ENCODE data around the gene SIRT2.

The SIRT2 gene

DNA sequence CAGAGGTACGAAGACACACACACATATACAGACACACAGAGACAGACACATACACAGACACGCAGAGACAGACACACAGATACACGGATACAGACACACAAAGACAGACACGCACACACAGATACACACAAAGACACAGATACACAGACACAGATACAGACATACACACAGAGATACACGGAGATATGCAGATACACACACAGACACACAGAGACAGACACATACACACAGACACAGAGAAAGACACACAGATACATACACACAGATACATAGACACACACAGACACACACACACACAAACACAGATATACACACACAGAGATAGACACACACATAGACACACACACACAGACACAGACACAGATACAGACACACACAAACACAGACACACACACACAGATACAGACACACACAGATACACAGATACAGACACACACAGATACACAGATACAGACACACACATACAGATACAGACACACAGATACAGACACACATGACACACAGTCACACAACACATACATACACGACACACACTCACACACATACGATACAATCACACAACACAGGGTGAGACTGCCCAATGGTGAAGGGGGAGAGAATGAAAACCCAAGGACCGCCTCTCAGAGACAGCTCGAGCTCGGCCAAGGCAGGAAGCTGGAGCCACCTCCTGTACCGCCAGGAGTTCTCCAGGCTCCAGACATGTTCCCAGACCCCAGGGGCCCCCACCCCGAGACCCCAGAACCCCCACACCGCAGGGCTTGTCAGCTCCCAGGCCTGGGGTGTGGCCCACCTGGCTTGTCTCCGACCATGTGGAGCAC is 21.4 kb upstream of the SIRT2 start:
- no peak for DNase-seq (ENCODE audit: low spot score)

DNA sequence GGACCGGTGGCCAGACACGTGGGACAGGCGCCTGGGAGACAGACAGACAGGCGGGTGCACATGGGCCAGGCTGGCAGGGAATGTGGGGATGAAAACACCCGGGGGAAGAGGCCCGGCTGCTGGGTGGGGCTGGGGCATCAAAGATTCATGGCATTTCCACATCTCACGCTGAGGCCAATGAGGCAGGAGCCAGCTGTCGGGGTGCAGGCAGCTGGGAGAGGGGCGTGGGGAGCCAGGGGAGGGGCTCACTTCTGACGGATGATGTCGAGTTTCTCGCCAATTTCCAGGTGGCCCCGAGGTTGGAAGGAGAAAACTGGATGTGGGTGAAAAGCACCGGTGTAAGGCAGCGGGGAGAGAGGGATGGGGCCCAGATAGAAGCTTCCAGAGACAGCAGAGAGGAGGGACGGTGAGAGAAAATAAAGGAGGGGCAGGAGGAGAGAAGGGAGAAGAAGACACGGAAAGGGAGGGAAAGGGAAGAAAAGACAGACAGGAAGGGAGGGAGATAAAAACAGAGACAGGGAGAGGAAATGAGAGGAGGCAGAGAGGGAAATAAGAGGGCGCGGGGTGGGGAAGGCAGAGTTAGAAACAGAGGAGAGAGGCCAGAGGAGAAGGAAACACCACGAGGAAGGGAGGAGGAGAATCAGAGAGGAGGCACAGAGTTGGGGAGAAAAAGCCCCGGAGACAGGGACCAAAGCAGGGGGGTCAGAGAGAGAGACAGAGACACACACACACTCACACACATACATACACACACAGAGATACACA is 20.6 kb upstream of the SIRT2 start:
- no peak for DNase-seq (ENCODE audit: low spot score)

DNA sequence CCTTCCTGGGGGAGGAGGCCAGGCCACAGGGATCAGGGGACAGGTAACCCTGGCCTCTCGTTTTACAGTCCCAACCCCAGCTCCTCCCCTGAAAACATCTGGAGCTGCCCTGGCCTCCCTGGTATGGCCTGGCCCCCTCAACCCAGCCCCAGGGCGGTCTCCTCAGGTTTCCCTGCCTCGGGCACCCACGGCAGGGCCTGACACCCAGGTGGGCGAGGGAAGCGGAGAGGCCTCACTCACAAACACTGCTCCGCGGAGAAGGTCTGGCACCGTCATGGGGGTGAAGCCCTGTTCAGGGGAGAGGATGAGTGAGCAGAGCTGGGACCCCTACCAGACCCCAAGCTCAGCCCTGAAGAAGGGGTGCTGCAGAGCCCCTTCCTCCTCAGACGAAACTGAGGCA is 19.1 kb upstream of the SIRT2 start:
- DNase-seq (ENCODE audit: low spot score): no peak

GRCh38 chr19:38917921-38918491 is 18.6 kb upstream of the SIRT2 start:
- no peak for DNase-seq (ENCODE audit: low spot score)

GRCh38 chr19:38917516-38917915 is 18.1 kb upstream of the SIRT2 start:
- no peak for DNase-seq (ENCODE audit: low spot score)

DNA sequence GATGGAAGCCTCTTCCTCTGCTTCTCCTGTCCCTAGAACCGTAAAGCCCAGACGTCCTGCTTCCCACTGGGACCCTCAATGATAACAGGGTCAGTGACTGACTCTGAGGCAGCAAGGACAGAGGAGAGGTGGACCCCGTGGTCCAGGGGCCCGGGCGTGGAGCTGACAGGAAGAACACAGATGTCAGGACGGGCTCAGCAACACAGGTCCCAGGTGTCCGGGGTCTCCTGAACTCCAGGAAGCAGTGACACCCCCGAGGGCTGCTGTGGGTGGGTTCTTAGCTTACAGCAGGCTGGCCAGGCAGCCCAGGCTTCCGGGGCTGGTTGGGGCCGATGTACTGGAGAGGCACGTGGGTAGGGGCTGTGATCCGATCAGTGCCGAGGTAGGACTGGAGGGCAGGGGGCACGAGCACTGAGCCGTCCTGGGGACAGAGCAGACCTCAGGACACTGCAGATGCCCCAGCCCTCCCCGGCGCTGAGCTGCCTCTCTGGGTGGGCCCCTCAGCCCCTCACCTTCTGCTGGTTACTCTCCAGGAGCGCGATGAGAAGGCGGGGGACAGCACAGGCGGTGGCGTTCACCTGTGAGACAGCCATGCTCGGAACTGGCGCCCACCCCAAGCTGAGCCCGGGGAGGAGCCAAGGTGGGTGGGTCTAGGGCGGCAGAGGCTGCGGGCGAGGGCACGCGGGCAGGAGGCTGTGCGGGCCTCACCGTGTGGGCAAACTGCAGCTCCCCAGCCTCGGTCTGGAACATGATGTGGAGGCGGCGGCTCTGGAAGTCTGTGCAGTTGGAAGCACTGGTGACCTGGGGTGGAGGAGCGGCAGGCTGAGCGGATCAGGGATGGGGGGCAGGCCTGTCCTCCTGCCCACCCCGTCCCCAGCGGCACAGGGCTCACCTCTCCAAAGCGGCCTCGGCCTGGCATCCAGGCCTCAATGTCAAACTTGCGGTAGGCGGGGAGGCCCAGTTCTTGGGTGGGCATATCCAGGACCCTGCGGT is 16.2 kb upstream of the SIRT2 start:
- DNase-seq (ENCODE audit: low spot score): no peak

GRCh38 chr19:38913958-38914357 is 14.5 kb upstream of the SIRT2 start:
- no peak for DNase-seq (ENCODE audit: low spot score)

GRCh38 chr19:38912600-38913514 is 13.4 kb upstream of the SIRT2 start:
- no peak for DNase-seq (ENCODE audit: low spot score)

DNA sequence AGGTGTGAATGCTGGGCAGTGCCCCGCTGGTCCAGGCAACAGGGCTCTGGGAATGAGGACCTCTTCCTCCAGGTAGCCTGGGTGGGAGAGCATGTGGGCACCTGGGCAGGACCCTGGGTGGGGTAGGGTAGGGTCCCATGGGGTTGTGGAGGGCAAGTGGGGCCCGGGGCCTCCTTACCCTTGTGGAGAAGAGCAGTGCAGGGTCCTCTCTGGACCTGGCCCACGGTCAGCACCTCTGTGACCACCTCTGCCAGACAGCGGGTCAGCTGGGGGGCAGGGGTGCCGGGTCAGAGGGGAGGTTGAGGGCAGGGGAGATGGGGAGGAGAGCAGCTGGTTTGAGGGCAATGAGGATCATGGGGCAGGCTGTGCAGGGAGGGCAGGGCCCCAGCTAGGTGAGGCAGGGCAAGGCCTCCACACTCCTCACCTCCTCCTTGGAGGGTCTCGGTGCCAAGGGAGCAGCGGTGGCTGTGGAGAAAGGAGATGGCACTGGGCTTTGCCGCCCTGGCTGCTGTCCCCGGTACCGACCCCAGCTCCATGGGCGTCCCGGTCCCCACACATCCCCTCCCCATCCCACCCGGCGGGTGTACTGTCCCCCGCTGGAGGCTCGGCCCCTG is 12.1 kb upstream of the SIRT2 start:
- no peak for DNase-seq (ENCODE audit: low spot score)

DNA sequence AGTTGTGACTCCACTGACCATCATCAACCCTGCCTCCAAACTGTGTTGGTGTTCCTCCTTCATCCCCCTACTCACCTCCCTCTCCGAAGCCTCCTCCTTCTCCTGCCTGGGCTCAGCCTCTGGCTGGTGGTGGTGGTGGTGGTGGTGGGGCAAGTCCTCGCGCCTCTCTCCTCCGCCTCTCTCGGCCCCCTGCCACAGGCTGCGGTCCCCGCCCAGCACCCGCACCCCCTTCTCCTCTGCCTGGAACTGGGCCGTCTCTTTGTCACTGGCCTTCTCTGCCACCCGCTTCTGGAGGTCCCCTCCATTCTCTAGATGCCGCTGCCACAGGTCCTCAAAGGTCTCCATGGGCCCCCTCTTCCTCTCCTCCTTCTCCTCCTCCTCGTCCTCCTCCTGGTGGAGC is 11.1 kb upstream of the SIRT2 start:
- no peak for DNase-seq (ENCODE audit: low spot score)

DNA sequence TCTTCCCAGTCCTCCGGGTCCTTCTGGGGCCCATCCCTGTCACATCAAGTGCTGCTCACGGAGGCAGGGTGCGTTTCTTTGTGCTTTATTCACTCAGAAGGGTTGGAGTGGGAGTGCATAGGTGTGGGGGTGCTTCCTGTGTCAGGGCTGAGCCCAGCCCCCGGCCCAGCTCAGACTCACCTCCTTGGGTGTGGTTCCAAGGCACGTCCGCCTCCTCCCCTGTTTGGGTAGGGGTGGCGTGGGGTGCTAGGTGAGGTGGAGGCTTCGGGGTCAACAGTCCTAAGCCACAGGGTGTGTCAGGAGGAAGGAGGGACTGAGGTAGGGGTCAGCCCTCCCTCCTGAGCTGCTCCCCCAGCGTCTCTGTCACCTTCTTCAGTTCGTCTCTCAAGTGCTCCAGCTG is 9.5 kb upstream of the SIRT2 start:
- no peak for DNase-seq (ENCODE audit: low spot score)

- DNase-seq (ENCODE audit: low spot score): no peak
Measured at GRCh38 chr19:38907670-38908069, 8.3 kb upstream of the SIRT2 start.

DNA sequence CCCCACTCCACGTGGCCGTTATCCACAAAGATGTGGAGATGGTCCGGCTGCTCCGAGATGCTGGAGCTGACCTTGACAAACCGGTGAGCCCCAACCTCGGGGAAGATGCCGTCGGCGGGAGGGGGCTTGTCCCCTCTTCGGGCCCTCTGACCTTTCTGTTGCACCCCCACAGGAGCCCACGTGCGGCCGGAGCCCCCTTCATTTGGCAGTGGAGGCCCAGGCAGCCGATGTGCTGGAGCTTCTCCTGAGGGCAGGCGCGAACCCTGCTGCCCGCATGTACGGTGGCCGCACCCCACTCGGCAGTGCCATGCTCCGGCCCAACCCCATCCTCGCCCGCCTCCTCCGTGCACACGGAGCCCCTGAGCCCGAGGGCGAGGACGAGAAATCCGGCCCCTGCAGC is 7.8 kb upstream of the SIRT2 start:
- DNase-seq (ENCODE audit: low spot score): no peak

GRCh38 chr19:38905620-38906019 is 6.2 kb upstream of the SIRT2 start:
- DNase-seq (ENCODE audit: low spot score): no peak

GRCh38 chr19:38904581-38905539 is 5.4 kb upstream of the SIRT2 start:
- no peak for DNase-seq (ENCODE audit: low spot score)

GRCh38 chr19:38901683-38902082 is 2.3 kb upstream of the SIRT2 start:
- DNase-seq (ENCODE audit: low spot score): no peak

GRCh38 chr19:38900743-38901190 is 1.3 kb upstream of the SIRT2 start:
- no peak for DNase-seq (ENCODE audit: low spot score)

DNA sequence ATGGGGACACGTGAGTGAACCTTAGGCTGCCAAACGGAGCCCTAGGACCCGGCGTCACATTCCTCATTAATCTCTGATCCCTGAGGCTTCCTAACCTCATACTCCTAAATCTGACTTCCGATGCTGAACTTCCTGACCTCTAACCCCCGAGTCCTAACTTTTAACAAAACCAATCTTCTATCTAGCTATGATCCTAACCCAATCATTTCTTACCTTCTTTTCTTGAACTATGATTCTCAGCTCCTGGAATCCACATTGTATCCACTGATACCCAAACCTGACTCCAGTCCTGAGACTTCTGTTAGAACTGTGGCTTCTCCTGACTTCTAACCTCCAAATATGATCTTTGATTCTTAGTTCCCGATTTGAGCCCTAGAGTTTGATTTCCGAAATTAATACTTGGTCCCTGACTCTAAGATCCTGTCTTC is 798 bp upstream of the SIRT2 start:
- no peak for DNase-seq (ENCODE audit: low spot score)

All from CD4-positive, alpha-beta T cell treated with Interleukin-6 at 100 ng/mL for 8 hours (primary cell).